Stimulated activated CD4-positive, alpha-beta T cell treated with anti-CD3 and anti-CD28 coated beads, TNF-alpha, amount 100 ng/mL, for 4 hours (primary cell): ENCODE results near the gene MORN1.

Experiments
- DNase-seq, 3 experiments: peaks; one replicate each; pipeline ENCODE4 v3.0.0-alpha.2; 2020; ENCODE audit warnings: low read depth in 3 of 3

Gene MORN1

DNA sequence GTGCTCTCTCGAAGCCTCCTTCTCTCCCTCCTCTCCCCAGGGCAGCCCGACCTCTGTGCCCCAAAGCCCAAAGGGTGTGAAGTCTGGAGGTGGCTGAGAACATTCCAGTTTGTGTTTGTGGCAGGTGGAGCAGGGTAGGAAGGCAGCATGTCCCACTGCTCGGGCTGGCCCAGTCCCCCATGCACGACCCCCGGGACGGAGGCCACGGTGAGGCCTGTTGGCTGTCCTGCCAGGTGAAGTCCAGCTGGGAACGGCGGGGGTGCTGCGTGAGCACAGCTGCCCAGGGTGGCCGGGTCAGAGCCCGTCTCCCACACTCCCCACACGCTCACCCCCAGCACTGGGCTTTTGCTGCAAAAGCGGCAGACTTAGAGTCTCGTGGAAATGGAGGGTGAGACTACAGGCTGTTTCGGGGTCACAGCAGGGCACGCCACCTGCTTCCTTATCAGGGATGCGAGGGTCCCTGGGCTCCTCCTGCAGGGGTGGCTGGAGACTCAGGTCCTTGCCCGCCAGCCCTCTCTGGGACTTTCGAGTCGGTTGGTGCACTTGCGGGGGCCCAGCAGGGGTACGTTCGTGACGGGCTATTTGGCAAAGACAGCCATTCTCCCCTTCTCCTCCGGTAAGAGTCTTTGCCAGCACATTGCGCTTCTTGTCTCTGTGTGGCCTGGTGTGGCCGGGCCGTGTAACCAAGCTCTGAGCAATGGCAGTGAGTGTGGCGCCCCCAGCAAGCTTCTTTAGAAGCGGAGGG, 40.3 kb downstream of the MORN1 start:
- no peak for DNase-seq

DNA sequence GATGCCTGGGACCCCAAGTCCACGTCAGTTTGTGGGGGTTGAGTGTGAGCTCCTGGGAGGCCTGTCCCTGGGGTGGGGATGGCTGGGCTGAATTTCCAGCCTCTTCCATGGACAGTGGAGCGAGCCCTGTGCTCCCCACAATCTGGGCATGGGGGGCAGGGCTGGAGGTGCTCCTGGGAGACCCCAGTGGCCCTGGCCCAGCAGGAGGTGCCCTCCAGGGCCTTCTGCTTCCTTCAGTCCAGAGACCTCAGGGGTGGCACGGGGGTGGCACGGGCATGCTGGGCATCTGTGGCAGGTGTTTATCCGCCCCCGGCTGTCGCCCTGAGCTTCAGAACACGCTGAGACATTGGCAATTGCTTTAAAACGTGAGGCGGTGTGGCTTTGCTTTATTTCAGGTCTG, 40.9 kb downstream of the MORN1 start:
- no peak for DNase-seq

DNA sequence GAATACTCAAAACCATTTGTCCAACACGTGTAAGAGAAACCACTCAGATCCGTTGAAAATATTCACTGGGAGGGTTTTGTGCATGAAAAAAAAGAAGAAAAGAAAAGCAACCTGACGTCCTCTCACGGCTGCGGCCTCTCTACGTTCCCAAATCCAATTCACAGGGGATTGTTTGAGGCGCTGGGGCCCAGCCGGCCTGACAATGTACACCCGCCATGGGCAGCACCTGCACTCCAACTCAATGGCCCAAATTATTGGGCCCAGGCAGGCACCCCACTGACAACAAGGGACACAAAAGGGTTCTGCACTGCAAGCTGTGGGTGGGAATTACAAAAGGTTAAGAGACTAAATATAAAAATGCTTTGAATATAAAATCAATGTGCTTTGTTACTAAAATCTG, 41.5 kb downstream of the MORN1 start:
- no peak for DNase-seq

DNA sequence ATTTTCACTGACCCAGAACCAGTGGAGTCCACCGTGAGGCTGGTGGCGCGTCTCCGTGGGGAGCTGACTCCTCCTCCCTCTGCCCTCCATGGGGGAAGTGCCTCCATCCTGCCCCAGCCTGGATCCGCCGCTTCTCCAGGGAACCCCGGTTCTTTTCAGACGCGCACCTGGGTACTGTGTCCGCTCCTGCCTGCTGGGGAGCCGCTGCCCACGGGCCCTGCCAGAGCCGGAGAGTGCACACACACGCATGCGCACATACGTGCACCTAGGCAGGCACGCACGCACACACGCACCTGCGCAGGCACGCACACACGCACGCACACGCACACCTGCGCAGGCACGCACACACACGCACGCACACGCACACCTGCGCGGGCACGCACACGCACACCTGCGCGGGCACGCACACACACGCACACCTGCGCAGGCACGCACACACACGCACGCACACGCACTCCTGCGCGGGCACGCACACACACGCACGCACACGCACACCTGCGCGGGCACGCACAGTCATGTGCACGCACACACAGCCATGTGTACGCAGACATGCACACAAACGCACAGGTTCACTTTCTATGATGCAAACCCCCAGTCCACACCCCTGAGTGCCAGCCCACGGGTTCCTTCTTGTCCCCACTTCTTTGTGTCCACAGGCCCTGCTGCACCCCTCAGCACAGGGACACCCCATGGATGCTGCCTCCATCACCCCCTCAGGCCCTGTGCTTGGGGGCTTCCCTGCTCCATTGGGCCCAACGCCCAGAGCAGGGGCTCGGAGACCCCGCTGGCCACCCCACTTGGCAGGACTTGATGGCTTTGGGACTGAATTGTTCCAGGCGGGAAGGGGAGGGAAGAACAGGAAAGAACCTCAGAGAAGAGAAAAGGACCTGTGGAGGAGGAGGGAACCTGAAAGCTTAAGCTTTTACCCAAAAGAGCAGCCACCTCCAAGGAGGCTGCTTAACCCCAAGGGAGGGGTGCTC, 42.7 kb downstream of the MORN1 start:
- DNase-seq = no peak

DNA sequence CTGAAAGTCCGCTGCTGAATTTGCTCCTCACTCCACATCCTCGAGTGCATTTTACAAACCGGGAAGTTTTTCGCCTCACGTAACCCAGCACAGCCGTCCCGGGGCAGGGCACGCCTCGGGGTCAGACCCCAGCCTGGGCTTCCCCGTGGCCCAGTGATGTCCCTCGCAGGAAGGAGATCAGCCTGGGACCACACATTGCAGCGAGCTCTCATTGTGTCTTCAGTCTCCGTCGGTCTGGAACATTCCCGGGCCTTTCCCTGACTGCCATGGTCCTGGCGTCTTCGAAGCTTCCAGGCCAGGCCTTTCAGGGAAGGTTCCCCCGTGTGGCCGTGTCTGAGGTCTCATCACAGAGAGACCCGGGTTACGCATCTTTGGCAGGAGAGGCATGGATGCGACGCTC, 43.5 kb downstream of the MORN1 start:
- DNase-seq = no peak

DNA sequence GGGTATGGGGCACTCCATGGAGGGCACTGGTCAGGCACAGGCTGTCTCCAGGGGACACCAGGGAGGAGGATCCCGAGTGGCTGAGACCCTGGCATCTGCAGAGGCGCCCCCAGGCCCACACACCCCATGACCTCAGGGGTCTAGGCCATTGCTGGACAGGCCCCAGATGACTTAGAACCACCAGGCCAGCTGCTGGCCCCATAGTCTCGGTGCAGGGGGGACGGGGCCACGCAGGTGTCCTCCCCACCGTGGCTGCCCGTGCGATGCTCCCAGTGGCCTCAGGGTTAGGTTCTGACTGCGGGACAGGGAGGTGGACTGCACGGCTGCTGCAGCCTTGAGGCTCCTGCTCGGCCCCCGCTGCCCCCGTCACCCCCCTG, 44.0 kb downstream of the MORN1 start:
- no peak for DNase-seq

DNA sequence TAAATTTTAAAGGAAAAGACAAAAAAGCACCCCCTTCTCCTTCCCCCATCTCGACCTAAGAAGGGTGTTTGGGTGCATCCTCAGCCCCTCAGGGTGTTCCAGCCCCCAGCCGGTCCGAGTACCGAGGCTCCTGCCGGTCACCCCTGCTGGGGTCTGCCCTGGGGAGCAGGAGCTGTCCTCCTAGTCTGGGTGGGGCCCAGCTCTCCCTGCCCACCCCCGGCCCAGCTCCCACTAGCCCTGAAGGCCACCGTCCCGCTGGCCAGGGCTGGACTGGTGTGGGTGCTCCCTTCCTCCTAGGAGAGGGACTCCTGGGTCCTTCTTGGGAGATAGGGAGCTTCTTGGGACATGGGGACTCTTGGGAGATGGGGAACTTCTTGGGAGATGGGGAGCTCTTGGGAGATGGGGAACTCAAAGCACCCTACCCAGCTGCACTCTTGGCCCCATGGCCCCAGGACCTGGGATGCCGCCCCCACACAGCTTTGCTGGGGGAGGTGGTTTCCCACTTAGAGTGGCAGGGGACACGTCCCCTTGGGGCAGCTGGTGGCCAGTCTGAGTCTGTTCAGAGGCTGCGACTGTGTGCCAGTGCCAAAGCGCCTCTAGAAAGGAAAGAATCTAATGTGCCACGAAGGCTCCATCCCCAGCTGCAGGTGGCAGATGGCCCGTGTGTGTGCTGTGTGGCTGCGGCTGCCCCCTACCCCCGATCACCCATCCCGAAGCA, 44.5 kb downstream of the MORN1 start:
- DNase-seq = no peak

DNA sequence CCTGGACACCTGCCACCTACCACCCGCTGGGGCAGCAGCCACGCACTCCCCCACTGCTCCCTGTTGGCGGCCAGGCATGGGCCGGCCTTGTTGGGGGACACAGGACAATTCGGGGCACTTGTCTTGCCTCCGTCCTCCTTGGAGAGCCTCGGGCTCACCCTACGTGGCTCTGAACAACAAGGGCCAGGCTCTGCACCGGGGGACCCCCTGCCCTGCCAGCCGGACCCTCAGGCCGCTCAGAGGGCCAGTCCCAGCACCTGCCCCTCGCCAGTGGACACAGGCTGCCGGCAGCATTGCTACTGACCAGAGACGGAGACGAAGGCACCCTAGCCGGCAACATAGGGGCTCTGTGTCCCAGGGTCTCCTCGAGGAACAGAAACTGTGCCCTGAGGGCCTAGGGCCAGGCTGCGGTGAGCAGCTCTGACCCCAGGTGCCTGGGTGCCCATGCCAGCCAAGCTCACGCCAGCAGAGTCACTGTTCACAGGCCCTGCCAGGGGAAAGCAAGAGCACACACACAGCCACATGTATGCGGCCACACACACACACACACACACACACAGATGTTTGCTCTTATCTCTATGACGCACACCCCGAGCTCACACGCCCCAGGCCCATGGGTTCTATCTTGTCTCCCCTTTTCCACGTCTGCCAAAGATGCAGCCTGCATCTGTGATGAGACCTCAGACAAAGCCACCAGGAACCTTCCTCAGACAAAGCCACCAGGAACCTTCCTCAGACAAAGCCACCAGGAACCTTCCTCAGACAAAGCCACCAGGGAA, 45.9 kb downstream of the MORN1 start:
- no peak for DNase-seq

DNA sequence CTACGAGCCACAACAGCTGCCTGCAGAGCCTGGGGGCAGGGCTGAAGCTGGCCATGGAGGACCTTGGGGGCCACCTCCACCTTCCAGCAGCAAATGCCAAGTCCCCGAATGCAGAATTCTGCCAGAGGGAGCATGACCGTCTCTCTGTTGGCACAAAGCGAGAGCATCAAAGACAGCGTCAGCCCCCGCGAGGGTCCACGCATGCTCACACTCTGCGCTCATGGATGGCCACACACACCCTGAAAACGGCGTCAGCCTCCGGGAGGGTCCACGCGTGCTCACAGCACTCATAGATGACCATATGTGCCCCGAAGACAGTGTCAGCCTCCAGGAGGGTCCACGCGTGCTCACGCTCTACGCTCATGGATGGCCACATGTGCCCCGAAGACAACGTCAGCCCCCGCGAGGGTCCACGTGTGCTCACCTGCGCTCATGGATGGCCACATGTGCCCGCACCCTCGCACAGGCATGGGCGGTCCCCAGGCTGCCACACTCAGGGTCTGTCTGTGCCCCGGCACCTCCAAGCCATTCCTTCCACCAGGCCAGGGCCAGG, 46.5 kb downstream of the MORN1 start:
- no peak for DNase-seq

DNA sequence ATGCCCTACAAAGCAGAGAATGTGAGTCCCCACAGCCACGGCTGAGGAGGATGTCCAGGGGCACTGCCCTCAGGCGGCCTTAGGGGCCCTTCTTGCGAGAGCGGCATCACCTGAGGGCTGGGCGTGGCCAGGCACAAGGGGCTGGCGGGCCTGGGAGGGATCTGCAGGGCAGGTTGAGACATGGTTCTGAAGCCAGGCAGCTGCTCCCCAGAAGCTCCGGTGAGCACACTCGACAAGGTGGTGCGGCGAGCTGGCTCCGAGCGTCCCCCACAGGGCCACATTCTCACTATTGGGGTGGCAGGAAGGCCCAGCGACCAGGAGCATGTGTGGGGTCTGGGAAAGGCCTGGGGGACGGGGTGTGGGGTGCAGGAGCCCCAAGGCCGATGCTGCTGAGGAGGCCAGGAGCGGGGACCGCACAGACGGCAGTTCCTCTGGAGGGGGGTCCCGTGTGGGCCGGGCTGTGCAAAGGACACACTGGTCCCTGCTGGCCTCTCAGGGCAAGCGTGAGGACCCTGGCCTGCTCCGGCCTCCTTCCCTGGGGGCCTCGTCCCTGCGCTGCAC, 47.2 kb downstream of the MORN1 start:
- DNase-seq = no peak

DNA sequence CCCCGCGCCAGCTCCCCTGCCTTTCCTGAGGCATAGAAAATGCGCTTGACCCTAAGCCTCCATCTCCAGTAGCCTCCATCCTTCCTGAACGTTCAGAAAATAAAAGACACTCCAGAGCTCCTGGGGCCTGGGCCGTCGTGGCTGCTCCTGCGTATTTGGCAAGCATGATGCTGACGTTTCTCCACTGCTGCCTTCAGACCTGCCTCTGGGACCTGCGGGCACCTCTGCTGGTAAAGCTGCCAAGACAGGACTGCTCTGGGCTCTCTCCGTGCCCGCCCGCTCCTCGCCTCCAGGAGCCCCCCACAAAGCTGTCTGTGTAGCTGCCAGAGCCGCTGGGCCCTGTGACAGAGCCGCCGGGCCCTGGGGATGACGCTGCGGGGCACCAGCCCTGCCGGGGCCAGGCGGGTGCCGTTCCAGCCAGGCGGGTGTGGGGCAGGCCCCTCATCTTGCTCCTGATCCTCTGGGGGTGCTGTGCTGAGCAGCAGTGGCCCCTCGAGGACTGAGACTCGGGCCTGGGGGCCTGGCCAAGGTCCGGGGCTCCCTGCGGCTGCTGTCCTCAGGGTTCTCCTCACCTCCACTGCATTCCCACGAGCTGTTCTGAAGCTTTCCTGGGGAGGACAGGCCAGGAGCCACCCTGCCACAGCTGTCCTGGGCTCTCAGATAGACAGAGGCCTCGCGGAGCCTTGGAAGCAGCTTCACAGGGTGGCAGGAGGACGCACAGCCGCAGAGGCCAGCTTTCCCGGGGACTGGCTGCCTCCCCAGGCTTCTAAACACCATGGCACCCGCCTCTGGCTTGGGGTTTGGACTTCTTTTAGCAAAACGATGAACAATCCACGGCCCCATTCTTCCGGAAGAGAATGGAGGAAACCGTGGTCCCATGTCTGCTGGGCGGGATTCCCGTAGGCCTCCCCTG, 48.1 kb downstream of the MORN1 start:
- no peak for DNase-seq

DNA sequence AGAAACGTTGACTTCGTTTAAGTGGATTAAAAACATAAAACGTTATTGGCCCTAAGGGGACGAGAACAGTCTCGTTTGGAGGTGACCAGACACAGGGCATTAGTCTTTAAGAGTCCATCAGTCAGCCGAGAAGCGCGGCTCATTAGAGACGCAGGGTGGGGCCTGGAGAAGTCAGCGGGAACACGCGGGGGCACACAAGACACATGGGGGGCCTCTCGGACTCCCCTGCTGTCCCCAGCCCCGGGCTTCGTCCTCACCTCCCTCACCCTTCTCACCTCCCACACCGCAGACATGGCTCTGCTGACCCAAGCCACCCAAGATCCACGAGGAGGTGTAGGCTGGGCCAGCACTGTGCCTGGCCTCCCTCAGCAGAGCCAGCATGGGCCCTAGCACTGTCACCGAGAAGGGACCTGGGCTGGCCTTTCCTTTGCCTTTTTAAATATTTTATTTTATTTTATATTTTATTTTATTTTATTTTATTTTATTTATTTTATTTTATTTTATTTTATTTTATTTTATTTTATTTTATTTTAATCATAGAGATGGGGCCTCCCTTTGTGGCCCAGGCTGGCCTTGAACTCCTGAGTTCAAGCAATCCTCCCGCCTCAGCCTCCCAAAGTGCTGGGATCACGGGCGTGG, 48.9 kb downstream of the MORN1 start:
- DNase-seq = no peak

DNA sequence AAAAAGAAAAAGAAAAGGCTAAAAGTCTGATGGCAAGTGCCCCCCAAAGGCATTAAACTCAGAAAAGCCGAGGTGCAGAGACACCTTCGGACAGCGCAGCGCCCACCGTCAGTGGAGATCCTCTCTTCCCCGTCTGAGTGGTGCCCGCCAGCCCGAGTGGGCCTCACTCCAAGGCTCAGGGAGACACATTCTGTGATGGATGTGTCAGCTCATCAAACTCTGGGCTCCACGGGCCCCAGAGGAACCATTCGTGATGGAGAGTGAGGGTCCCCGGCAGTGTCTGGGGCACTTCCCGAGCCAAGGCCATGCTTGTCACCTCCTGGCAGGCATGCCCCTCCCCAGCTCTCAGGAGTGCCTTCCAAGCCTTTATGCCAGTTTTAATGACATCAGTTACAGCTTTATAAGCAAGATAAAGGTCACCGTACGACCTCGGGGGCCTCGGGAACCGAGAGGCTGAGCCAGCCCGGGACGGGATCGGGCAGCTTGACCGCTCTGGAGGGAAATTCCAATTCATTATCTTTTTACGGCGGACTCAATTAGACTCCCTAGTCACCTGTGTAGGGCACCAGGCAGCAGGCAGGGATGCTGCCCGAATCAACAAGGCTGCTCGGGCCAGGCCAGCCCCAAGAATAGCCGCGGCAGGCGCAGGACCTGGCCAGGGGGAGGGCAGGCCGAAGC, 49.5 kb downstream of the MORN1 start:
- no peak for DNase-seq

DNA sequence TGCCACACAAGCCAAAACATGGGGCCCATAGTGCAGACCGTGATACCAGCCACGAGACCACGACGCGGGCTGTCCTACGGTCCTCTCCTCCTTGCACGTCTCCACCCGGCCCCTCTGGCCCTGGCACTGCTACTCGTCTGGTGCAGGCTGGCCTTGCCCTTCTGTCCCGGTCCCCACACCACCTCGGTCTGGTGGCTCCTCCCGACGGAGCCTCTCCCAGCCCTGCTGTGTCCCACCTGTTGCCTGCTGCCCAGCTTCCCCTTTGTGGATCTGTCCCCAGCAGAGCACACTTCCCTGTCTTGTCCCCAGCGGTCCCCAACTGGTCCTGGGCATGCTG, 50.5 kb downstream of the MORN1 start:
- no peak for DNase-seq

DNA sequence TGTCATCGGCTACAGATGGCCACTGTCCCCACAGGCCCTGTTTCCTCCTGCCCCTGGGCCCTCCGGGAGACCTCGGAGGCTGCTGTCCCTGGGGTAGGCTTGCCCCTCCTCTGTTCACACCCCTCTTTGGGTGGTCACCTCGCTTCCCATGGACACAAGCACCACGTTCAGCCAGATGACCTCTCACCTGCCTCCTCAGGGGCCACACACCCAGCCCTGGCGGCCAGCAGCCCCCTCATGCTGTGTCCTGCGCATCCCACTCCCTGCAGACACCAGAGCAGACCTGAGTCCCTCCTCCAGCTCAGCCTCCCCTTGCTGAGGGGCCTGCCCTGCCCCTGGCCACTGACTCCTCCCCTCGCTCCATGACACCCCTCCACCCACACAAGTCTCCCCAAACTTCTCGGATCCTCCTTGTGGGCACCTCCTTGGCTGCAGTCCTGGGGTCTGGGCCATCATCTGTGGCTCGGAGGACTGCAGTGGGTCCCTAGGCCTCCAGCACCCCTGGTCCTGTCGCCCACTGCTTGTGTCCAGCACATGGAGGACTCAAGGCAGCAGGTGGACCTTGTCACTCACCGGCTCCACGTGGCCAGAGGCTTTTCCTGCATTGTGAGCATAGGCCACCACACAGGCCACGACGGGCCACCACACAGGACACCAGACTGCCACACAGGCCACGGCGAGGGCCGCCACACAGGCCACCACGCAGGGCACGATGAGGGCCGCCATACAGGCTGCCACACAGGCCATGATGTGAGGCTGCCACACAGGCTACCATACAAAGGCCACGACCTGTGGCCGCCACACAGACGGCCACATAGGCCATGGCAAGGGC, 51.1 kb downstream of the MORN1 start:
- no peak for DNase-seq

DNA sequence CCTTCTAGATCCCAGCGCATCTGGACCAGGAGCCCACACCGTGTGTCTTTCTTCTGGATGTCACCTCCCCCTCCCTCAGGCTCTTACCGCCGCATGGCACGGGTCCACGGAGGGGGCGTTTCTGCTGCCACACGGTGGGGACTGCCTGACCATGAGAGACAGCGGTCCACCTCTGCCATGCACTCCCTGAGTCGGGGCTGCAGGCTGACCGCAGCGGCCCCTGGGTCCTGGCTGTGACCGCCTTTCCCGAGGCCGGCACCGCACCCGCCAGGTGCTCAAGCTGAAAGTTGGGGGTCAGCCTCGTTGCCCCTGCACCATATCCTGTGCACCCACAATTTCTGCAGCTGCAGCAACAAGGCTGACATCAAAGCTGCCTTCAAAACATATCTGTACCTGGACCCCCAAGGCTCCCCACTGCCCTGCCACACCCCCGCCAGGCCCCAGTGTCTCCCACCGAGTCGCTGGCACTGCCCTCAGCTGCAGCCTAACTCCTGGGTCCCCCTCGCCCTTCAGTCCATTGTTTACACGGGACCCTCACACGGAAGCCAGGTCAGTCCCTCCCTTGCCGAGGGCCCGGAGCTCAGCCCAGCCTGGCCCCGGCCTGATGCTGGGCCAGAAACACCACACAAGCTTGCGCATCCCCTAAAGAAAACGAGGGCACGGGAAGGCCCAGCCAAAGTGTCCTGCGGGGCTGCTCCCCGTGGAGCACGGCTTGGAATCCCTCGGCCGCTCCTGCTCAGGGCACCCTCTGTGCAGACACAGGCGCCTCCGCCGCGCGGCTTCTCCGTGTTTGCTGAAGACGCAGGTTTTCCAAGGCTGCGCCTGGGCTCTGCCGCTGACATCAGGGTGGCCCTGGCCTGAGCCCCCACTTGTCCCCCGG, 51.9 kb downstream of the MORN1 start:
- no peak for DNase-seq

DNA sequence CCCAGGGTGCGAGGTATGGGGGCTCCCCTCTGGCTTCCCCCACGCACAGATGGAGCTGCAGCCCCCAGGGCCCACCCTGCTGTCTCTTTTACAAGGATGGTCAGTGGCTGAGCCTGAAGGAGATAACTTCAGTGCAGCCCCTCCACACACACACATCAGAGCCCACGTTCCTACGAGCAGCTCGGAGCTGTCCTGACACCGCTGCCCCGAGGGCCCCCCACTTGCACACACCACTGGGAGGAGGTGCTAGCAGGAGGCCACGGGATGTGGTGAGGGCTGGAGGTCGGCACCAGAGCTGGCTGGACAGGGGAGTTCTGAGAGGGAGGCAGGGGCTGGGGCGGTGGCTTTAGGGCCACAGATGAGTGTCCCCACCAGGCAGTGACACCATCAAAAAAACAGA, 53.9 kb downstream of the MORN1 start:
- no peak for DNase-seq
